GM21515 (cell line): ENCODE measurements around the gene CWC22.
A peak's percentile ranks its signal among the peaks of the same experiment; 100 is the strongest.
"Not testable (repeated sequence)": the region's sequence is repeated elsewhere in the genome, so short reads cannot be mapped to it uniquely, and the experiment has no call there.

Experiments
- ATAC-seq: cut with Tn5 transposase; IDR thresholded peaks from one replicate; pipeline ENCODE4 v1.9.1; 2021; ENCODE audit not compliant: unreplicated experiment

The CWC22 gene

DNA sequence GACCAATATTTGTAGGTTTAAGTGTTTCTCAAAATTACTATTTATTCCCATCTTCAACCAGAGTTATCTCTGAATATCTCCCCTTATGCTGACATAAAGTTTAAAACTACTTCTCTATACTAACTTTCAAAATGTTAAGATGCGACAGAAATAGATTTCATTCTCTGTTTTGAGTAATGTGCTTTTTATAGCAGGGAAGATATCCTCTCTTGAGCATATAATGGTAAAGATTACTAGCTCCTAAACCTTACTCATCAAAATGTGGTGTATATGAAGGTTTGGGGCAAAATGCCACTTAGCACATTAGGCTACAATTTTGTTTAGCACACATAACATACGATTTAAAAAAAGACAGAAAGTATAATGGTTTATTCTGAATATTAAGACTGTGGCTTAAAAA lies 54.4 kb downstream of the CWC22 start:
- ATAC-seq, result peak; percentile 41

DNA sequence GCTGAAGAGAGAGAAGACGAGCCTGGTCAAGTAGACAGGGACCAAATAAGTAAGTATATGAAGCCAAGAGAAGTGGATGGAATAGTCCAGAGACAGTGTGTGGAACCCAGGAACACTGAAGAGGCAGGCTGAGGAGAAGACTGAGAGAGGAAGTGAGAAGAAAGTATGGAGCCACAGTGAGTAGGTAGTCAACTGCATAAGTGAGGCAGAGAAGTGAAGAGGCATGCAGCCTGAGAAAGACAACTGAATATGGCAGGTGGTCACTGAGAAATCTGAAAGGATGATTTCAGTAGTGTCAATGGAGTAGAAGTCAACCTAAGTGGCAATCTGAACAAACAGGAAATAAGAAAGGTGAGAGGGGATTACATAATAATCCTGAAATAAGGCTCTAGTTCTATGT lies 55.4 kb downstream of the CWC22 start:
- peak; percentile 66 for ATAC-seq

GRCh38 chr2:179950391-179950790 lies 56.7 kb downstream of the CWC22 start:
- no peak for ATAC-seq

DNA sequence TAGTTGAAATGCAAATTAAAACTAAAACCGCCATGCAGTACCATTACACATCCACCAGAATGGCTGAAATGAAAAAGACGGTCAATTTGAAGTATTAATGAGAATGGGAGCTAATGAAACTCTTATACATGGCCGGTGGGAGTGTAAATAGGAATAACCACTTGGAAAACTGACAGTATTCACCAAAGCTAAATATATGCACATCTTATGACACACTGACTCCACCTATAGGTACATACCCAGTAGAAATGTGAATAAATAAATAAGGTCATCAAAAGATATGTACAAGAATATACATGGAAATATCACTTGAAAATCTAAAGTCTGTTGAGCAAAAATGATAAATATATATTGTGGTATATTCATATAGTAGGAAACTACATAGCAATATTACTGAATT lies 57.7 kb downstream of the CWC22 start:
- no peak for ATAC-seq

- ATAC-seq, result no peak
Observed at GRCh38 chr2:179948058-179948457, 59.0 kb downstream of the CWC22 start.

GRCh38 chr2:179946810-179947615 lies 60.1 kb downstream of the CWC22 start:
- no peak for ATAC-seq

GRCh38 chr2:179946346-179946745 lies 60.8 kb downstream of the CWC22 start:
- ATAC-seq, result no peak

- ATAC-seq, result no peak
Observed at GRCh38 chr2:179939259-179939658, 67.8 kb downstream of the CWC22 start.

DNA sequence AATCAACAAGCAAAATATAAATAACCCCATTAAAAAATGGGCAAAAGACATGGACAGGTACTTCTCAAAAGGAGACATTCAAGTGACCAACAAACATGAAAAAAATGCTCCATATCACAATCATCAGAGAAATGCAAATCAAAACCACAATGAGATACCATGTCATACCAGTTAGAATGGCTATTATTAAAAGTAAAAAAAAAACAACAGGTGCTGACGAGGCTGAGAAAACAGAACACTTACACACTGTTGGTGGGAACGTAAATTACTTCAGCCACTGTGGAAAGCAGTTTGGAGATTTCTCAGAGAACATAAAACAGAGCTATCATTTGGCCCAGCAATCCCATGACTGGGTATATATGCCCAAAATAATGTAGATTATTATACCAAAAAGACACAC lies 69.1 kb downstream of the CWC22 start:
- ATAC-seq, result no peak

DNA sequence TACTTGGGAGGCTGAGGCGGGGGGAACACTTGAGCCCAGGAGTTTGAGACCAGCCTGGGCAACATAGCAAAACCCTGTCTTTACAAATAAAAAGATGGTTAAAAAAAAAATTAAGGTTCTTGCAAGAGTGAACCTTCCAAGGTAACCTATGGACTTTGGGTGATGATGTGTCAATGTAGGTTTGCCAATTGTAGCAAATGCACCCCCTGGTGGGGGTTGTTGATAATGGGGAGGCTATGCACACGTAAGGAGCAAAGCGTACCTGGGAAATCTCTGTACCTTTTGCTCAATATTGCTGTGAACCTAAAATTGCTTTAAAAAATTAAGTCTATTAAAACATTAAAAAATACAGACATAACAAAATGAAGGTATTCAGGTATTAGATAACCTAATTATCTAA lies 70.4 kb downstream of the CWC22 start:
- ATAC-seq, result no peak

- ATAC-seq, result no peak
Observed at GRCh38 chr2:179936141-179936540, 71.0 kb downstream of the CWC22 start.

DNA sequence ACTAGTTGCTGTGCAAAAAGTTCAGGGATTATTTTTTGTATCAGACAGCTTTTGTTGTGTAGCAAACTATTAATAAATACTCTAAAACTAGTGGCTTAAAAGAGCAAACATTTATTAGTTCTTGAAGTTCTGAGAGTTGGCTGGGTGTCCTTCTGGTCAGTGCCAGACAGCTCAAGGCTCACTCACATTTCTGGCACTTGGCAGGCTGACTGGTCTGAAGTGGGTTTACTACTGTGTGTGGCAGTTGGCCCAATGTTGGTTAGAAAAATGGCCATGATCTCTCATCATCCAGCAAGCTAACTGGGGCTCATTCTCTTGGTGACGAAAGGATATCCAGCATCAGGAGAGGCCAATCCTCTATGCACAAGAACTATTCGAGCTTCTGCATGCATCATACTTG lies 74.3 kb downstream of the CWC22 start:
- ATAC-seq, result no peak

GRCh38 chr2:179931502-179931901 lies 75.6 kb downstream of the CWC22 start:
- no peak for ATAC-seq

DNA sequence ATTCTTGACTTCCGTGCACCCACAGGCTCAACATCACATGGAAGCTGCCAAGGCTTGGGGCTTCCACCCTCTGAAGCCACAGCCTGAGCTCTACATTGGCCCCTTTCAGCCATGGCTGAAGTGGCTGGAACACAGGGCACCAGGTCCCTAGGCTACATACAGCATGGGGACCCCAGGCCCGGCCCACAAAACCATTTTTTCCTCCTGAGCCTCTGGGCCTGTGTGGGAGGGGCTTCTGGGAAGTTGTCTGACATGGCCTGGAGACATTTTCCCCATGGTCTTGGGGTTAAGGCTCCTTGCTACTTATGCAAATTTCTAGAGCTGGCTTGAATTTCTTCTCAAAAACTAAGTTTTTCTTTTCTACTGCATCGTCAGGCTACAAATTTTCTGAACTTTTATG lies 77.1 kb downstream of the CWC22 start:
- not testable (repeated sequence) for ATAC-seq

GRCh38 chr2:179927041-179927440 lies 80.1 kb downstream of the CWC22 start:
- ATAC-seq, result no peak

GRCh38 chr2:179925713-179926112 lies 81.4 kb downstream of the CWC22 start:
- no peak for ATAC-seq

GRCh38 chr2:179917272-179917671 lies 89.8 kb downstream of the CWC22 start:
- no peak for ATAC-seq

DNA sequence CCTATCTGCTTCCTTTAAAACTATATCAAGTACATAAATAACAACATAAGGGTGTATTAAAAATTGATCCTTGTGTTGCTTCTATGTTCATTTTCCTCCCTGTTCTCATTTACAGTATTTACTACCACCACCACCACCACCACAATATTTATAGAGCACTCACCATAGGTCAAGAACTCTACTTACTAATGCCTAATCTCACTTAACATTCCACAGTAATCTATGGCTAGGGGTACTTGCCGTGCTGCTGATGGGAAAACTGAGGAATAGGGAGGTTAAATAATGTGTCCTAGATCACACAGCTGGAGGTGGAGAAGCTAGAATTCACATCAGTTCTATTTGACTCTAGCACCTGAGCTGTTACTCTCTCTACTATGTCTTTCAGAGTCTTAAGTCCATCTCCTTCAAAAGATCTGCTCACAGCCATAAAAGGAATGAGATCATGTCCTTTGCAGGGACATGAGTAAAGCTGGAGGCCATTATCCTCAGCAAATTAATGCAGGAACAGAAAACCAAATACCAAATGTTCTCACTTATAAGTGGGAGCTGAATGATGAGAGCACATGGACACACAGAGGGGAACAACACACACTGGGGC lies 91.6 kb downstream of the CWC22 start:
- no peak for ATAC-seq

DNA sequence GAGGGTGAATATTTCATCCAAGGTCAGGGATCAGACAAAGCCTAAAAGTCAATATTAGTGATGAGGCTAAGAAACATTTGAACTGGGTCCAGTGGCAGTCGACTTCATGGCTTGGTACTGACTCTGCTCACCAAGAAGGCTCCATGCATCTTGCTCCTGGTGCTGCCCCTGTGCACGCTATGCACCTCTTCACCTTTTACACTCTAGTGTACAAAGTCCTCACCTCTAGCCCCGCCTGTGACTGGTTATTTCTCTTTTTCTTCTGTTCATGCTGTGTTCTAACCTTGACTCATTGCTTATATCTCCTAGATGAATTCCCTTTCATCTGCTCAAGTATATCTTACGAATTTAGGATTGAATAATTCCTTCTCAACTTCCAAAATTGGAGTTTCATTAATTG lies 93.3 kb downstream of the CWC22 start:
- ATAC-seq, result no peak

DNA sequence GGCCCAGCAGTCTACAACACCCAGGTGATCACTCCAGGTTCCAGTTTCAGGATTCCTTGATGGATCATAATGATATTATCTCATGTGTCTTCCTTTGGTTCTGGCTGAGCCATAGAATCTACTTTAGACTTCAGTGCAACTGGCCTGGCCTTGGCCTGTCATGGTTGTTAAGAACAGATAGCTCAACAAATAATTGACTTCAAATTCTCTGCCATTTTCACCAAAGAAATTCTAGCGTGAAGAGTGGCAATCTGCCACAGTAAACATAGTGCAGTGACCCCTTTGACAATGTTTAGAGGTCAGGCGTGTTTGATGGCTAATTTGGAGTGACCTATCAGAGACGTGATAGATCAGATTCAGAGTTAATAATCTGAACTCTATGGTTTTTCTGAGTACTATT lies 95.5 kb downstream of the CWC22 start:
- no peak for ATAC-seq

DNA sequence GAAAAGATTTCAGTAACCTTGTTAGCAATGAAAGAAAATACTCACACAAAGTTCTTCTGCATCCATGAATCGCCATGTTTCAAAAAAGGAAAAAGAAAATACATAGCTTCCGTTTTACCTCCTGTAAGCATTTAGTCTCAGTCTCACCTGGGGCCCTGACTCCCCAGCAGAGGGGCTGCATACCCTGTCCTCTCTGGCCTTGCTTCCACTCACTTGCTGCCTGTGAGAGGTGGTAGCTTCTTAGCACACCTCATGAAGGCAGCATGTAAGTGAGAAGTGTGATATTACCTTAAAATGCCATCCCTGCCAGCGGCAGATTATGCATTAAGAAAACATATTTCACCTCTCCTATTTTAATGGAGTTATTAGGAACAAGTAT lies 96.4 kb downstream of the CWC22 start:
- ATAC-seq, result no peak

DNA sequence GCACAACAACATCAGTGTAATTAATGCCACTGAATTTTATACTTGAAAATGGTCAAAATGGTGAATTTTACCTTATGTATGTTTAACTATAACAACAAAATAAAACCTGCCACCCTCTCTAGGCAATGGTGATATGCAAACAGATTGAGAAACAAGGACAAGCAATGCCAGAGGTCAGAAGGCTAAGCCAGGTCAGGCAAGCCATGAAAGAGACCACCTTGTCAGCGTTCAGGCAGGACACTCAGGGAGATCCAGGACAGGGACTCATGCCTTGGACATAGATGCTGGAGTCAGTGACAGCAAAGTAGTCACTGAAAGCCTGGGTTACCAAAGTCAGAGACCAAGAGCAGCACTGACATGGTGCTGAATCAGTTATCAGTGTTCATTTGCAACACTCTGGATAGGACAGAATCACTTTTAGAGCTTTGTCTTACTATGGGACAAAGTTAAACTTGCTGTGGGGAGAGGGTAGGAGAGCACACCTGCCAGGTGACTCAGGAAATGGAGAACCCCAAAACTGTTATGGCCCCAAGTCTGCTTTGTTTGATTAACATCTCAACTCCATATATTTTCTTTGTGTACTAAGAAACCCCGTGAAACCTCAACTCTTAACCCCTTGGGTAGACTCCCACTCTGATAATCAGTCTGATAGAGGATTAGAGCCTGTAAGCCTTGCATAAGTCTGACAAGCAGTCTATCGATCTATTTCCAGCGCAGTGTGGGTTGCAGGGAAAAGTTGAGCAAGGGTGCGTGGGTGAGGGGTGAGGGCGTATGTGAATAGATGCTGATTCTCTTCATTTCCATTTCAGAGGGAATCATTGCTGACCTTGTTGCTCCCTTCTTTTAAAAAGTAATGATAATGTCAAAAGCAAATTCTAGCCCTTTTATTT lies 97.0 kb downstream of the CWC22 start:
- no peak for ATAC-seq
